Suppressor macrophage (primary cell): ENCODE measurements around the gene PPIA.
"Not testable (repeated sequence)": the region's sequence is repeated elsewhere in the genome, so short reads cannot be mapped to it uniquely, and the experiment has no call there.

ENCODE experiments used
- DNase-seq, 4 experiments: peaks; one replicate each; pipeline ENCODE4 v3.0.0-alpha.2; 2020 to 2022

PPIA gene

DNA sequence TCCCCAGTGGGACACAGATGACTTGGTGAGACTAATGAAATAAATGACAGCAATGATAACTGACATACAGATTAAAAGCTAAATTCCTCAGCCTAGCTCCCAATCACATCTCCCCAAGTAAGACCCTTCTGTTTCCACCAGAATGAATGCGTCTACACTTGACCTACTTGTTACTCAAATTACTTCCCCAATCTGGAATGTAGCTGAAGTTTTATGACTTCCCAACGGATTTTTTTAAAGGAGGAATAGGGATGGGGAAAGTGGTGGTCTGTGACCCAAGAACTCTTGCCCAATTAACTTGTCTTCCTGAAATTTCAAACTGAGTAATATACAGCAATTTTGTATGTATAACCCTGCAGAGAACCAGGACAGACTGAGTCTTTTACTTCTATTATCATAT, 42.3 kb downstream of the PPIA start:
- DNase-seq, result no peak

DNA sequence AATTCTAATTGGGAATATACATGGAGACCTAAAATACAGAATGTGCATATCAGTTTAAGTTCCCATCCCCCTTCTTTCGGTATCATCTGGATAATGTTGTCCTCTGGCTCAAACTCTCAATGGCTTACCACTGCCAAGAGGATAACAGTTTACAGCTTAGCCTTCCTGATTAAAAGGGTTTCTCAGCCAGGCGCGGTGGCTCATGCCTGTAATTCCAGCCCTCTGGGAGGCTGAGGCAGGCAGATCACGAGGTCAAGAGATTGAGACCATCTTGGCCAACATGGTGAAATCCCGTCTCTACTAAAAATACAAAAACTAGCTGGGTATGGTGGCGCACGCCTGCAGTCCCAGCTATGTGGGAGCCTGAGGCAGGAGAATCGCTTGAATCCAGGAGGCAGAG, 46.2 kb downstream of the PPIA start:
- DNase-seq, result not testable (repeated sequence)

DNA sequence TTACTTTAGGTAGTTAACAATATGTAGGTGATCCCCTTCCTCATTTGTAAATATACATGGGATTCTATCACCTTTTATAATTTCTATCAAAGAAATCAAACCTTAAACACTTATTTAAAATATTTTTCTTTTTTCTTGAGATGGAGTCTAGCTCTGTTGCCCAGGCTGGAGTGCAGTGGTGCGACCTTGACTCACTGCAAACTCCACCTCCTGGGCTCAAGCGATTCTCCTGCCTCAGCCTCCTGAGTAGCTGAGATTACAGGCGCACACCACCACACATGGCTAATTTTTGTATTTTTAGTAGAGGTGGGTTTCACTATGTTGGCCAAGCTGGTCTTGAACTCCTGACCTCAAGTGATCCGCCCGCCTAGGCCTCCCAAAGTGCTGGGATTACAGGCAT, 47.0 kb downstream of the PPIA start:
- DNase-seq, result not testable (repeated sequence)

DNA sequence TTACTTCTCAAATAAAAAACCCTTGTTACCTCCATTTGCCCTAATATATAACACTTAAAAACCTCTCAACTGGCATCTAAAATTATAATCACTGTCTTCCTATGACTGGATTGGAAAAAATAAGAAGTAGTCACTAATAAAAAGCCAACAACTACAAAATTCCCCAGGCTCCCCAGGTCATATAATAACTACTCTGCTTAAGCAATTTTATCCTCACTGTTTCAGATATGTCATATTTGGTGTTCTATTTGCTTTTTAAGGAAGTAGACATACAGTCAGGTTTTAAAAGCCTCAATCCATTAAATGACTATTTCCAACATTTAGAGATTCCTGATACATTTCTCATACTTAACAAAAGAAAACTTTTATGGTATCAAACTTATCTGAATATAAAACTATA, 49.0 kb downstream of the PPIA start:
- peak; percentile 7 to 70 (median 44) for DNase-seq

DNA sequence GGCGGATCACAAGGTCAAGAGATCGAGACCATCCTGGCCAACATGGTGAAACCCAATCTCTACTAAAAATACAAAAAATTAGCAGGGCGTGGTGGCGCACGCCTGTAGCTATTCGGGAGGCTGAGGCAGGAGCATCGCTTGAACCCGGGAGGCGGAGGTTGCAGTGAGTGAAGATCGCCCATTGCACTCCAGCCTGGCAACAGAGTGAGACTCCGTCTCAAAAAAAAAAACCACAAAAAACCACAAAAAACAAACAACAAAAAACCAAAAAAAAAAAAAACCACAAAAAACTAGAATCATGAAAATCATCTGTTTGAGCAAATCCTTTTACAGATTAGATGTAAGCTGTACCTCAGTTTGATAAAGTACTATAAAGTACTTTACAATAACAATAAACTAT, 49.9 kb downstream of the PPIA start:
- DNase-seq, result not testable (repeated sequence)

DNA sequence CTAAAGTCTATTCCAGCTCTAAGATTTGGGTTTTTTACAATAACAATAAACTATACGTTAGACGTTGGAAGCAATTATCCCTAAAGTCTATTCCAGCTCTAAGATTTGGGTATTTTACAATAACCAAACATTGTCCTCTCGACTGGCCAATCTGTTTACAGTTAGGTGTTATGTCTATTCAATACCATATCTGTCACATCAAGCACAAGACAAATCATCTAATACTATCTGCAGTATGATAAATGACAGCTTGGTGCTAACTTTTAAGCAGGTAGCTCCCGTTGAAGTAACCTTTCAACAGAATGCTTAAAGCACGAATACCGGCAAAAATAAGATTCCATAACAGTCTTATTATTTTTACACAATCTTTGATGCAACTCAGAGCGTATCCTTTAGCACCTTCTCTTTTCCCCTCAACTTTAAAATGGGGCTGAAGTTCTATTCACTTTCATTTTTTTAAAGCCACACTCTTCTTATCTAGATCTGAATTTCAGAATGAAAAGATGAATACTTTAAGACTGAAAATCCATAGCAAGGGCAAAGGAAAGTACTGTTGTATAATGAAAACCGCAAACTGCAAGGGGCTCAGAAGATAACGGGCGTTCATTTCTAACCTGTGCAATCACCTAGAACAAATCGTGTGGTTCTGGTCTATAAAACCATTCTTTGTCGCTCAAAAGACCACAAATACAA, 50.5 kb downstream of the PPIA start:
- no peak for DNase-seq

DNA sequence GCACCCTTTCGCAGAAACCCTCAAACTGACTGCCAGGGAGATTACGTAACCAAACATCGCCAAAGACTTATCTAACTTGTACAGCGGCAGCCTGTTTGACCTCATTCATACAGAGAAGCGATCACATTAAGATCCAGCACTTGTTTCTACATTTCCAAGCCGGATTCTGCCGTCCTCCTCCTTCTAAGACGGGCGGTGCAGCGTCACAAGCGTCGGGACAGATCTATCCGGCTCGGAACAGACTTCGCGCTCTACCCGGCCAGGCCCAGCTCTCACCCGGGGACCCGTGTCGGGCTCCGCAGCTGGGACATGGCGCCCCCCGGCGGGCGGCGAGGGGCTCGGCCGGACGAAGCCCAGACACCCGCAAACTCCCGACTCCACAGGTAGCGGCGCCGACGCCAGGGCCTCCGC, 51.0 kb downstream of the PPIA start:
- peak; percentile 88 to 96 (median 93) for DNase-seq

DNA sequence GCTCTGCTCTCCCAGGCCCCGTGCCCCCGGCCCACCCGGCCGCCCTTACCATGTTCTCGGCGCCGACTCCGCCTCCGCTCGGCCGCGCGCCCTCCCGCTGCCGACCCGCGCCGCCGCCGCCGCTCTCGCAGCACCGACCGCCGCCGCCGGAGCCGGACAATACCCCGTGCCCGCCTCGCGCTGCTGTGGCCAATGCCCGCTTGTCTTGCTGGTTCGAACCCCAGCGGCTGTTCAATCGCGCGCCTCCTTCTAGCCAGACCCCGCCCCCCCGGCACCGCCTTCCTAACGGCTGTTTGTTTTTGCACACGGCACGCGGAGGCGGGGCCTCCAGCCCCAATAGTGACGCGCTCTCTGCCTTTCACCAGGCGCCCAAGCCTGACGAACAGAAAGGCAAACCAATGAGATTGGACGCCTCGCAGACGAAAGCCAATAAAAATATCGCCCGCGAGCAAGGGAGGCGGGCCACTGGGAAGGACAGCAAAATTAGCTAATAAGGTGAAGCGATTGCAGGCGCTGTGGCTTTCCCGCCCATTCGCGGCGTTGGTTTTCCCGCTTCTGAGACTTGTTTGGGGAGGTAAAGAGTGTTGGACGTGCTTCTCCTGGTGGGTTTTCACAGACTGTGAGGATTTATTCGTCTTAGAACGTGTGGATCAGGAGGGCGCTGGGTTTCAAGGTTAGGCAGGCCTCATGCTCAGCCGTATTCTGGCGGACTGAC, 51.6 kb downstream of the PPIA start, which contains the start of gene H2AZ2:
TSS of gene H2AZ2 (minus strand) at position 168 of the 715 bp plus-strand sequence. CDS start at position 52, 116 bp downstream.
- peak; percentile 100 for DNase-seq

DNA sequence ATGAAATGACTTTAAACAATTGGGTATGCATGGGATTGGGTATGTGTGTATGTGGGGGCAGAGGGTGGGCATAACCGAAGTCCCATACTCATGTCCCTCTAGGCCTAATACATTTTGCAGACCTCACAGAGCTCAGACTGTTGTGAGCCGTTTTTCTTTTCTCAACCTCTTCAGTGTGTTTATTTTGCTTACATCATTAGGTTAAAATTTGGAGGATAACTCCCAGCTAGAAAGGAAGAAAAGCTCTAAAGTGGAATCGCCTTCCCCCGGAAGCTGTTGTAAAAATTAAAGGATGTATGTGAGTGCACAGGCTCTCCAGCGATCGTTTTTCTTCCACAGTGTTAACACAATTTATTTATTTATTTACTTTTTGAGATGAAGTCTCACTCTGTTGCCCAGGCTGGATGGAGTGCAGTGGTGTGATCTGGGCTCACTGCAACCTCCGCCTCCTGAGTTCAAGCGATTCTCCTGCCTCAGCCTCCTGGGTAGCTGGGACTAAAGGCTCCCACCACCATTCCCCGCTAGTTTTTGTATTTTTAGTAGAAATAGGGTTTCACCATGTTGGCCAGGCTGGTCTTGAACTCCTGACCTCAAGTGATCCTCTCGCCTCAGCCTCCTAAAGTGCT, 52.9 kb downstream of the PPIA start:
- DNase-seq, result no peak

DNA sequence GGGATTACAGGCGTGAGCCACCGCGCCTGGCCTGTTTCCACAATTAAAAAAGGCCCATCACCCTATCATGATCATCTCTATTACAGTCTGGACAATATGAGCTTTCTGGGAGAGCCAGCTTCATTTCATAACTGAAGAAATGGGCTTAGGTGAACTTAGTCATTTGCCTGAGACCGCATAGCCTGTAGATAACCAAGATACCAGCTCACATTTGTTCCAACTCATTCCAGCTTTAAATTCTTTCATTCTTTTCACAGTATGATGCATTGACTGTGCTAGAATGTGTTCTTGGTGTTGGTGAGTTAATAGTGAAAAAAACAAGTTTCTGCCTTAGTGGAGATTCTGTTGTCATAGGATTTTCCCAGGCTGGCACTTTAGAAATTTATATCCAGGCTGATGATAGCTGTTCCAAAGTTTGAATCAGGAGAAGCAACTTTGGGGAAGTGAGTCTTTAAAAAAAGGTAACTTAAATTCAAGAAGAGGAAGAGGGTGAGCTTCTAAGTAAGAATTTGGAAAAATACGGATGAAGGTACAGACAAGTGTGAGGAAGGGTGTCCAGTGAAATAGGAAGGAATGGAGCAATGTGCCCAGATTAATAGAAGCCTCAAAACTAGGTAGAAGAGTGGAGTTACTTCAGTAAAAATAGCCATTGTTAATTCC, 53.5 kb downstream of the PPIA start:
- DNase-seq, result no peak

DNA sequence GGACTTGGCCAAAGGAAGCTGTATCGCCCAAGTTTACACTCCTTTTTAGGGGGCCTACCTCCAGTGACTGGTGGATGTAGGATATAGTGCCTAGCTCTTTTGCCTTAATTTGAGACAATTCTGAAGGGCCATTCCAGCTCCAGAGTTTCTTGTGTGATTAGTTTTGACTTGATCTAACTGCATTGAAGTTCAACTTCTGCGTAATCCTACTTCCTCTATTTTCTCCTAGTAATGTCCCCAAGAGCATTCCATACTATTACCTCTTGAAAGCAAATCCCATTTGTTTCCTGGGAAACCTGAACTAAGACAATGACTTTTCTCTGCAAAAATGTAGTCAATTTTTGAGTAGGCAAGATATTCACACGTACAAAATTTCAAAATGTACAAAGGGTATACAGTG, 56.1 kb downstream of the PPIA start:
- DNase-seq, result peak in 2 of 4 experiments; percentile 36 to 42
